Inferior parietal cortex (tissue), 1 donor: ENCODE measurements around the gene PGAP3.

Experiments used
- DNase-seq: peaks from one replicate; pipeline ENCODE4 v3.0.0-alpha.2; 2016; ENCODE audit errors: extremely low spot score

Gene PGAP3

DNA sequence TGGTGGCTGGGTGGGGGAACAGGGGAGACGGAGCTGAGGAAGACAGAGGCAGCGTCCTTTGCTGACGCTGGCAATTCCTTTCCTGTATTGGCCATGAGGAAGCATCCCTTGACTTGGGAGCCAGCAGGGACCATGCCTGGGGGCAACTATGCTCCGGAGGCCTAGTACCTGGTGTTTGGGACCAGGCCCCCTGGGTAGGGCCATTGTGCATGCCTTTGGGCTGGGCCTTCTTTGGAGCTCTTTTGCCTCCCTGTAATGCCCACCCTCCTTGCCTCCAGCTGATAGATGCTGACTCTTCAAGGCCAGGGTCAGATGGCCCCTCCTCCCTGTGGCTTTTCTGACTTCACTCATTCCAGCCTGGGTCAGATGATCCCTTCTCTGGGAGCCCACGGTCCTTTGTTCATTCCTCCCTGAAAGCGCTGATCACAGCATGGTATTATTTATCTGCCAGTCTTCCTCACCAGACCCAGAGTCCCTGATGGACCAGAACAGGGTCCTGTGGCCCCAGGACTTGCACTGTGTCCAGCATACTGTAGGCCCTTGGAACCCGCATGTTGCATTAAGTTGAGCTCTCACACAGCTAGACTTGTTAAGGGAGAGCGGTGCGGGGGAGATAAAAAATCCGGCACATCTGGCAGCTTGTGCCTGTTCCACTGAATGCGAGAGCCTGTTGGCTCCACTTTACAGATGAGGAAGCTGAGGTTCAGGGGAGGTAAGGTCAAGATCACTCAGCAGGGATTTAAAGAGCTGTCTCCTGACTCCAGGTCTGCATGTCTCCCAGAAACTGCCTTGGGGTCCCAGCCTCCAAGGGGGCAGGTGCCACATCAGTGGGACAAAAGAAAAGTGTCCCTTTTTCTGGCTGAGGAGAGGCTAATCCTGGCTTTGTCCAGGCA lies 48.0 kb downstream of the PGAP3 start:
- DNase-seq, result no peak

DNA sequence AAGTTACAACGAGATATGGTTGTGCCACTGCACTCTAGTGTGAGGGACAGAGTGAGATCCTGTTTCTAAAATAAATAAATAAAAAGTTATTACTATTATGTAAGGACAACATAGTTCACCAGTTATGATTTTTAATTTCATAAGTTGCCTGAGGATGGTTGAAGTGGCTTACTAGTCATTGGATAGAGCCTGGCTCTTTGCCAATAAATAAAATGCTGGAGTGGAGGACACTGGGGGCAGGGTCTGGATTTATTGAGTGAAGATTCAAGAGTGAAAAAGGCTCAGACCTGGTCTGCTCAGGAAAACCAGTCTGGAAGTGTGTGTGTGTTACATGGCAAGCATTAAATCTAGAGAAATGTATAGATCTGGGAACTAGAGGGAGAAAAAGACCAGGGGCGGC lies 48.8 kb downstream of the PGAP3 start:
- DNase-seq, result no peak

DNA sequence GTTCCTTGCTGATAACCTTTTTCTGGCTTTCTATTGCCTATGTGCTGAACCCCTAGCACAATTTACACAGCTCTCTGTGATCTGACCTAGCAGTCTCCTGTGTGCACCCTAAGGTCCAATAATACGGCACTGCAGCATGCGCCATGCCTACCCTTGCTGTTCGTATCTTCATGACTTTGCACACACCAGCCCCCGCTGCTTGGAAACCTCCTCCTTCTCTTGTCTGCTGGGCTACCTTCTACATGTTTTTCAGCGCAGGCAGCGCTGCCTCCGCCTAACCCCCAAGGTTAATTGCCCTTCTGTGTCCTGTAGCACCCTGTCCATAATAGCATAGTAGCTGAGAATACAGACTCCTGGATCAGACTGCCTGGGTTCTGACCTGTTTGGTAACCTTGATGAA lies 49.5 kb downstream of the PGAP3 start:
- no peak for DNase-seq

DNA sequence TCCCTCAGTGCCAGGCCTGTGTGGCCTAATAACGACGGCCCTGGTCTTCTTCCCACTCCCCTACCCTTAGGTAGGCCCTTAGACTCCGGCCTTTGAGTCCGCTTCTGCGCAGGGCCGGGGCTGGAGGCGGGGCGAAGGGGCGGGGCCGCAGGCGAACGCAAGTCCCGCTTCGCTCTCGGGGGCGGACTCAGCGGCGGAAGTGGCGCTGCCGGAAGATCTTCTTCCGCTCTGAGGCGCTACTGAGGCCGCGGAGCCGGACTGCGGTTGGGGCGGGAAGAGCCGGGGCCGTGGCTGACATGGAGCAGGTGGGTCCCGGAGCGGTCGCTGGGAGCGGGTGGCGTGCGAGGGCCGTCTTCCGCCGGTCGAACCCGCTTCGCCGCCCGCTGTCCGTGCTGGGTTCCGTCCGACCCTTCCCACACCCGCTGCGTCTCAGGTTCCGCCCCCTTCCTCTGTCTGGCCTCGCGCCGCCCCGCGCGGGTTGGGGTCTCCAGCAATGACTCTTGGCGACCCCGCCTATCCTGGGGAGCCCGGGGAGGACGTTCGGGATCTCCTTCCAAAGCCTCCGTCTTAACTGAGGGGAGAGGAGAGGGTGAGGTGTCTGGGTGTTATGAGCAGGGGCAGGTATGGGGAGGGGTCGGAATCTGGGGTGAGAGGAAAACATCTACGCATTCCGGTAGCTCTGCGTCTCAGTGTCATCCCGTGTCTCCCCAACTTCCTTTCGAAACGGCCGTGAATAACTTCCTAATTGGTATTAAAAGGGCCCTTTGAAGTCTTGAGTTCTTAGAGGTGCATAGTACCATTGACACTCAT lies 50.7 kb downstream of the PGAP3 start, which contains the start of gene STARD3:
Gene STARD3 (plus strand): TSS at position 218 of the 810 bp plus-strand sequence. CDS start 16,388 bp downstream, outside the sequence.
- peak; percentile 83 for DNase-seq

DNA sequence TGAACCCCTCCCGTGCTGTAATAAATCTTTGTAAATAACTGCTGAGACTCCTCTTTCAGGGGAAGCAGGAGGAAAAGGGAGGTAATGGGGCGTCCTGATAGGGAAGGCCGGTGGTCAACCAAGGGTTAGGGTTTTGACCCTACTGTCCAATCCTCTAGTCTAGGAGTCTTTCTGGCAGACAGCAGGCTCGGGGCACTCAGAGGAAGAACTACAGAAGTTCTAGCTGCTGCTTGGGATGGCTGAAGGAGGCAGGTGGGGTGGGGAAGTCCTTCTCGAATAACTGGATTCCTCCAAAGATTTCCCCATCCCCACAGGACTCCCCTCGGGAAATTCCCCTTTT lies 51.3 kb downstream of the PGAP3 start:
- no peak for DNase-seq

- no peak for DNase-seq
These were observed 52.2 kb downstream of the PGAP3 start for GRCh38 chr17:39635614-39636176.

DNA sequence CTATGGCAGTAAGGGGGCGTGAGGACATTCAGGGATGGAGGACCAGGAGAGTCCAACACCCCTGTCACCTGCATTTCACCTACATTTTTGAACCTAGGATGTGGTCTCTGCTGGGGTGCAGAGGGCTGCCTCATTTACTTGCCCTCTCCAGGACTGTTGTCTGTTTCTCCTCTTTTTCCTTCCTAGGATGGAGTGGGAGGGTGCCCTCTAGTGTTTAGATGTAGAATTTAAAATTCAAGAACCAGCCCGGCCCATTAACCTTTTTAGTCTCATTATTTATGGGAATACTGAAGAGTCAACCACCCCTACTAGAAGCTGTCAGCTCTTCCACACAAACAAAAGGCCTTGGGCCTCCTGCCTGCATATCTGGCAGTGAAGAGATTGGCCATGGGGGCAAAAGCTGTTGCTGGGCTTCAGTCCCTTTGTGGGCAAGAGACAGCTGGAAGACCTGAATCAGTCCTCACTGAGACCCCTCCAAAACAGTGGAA lies 53.4 kb downstream of the PGAP3 start:
- peak; percentile 77 for DNase-seq

DNA sequence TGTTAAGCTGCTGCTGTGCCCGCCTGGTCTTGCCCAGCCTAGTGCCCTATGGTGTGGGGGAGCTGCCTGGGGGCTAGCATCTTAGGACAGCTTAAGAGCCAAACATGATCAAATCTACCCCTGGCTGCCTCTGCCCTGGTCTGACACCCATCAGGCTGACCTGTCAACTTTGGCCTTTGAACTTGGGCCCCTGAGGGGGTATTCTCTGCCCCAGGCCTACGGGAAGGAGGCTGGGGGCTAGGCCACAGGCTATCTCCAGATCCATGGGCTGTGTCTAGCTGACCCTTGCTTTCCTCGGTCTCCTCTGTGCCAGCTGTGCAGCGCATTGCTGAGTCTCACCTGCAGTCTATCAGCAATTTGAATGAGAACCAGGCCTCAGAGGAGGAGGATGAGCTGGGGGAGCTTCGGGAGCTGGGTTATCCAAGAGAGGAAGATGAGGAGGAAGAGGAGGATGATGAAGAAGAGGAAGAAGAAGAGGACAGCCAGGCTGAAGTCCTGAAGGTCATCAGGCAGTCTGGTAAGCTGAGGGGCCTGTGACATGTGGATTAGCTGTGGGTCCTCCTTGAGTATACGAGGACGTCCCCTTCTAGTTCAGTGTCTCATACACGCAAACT lies 54.2 kb downstream of the PGAP3 start:
- DNase-seq, result no peak

GRCh38 chr17:39632153-39632941 lies 55.5 kb downstream of the PGAP3 start:
- DNase-seq, result no peak

GRCh38 chr17:39631403-39631802 lies 56.5 kb downstream of the PGAP3 start:
- no peak for DNase-seq

GRCh38 chr17:39629898-39630297 lies 58.0 kb downstream of the PGAP3 start:
- no peak for DNase-seq

GRCh38 chr17:39629494-39629880 lies 58.4 kb downstream of the PGAP3 start:
- DNase-seq, result no peak

DNA sequence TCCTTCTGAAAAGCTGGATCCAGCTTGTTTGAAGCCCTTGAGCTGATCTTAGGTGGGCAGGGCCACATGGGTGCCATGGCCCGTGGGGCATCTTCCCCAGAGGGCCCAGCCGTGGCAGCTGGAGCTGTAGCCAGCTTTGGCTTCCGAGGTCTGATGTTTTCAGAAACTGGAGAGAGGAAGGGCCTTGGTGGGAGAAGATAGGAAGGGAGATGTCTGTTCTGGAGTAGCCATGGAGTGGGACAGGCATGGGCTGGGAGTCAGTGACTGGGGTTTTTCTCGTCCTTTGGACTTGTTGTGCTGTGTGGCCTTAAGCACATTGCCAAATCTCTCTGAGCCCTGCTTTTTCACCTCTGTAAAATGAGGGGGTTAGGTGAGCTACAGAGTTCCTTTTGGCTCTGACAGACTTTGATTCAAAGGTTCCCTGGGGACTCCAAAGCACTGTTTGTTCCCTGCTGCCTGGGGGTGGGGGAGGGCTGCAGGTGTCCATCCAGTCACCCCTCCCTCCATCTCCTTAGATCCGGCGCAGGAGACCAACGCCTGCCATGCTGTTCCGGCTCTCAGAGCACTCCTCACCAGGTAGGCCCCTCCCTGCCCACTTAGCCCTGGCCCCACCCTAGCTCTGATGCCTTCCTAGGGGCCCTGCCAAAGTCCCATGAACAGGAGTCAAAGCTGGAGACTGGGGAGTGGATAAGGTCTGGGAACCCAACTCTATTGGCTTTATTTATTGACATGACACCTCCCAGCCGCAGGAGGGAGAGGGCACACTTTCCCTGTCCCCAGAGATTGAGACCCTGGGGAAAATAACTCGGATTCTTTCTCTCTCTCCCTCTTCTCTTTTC lies 59.0 kb downstream of the PGAP3 start:
- DNase-seq, result no peak

GRCh38 chr17:39627712-39628516 lies 59.9 kb downstream of the PGAP3 start:
- no peak for DNase-seq

GRCh38 chr17:39627047-39627711 lies 60.7 kb downstream of the PGAP3 start:
- no peak for DNase-seq

DNA sequence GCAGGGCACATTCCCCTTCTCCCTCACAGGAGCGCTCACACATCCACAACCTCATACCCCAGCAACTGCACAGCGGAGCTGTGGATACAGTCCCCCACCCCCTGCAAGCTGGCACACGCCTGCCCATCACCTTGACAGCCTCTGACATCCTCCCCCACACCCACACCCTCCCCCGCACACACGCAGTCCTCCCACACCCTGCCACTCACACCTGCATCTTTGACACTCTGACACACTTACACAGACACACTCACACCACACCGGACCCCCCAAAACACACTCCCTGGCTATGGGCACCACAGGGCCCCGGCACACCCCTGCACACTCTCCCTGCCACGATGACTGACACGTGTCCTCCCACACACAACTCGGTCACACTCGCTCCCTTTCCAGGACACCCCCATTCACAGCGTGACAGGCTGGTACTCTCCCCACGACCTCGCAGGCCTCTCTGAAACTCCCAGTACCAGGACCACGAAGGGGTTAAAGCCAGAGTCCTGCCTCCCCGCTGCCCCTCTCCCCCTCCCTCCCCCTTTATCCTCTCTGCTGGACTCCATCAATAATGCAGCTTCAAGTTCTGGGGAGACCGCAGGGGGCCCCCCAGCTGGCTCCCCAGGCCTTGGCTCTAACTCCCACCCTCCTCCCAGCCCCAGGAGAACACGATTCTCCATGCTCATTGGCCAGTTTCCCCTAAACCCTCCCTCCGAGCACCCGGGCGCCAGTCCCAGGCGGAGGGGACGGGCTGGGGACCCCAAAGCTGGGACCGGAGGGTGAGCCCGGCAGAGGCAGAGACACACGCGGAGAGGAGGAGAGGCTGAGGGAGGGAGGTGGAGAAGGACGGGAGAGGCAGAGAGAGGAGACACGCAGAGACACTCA lies 61.4 kb downstream of the PGAP3 start, which contains the start of gene PPP1R1B:
Gene PPP1R1B (plus strand): TSS at position 782 of the 876 bp plus-strand sequence. CDS start 441 bp downstream, outside the sequence.
- no peak for DNase-seq

GRCh38 chr17:39625198-39625785 lies 62.6 kb downstream of the PGAP3 start:
- DNase-seq, result no peak
